Activated B cell treated with CpG ODN at 0.5 μM for 24 hours (primary cell): ENCODE data around the gene PALLD. TPM values are rescaled to one million over a fixed set of nuclear protein-coding genes. Genes with fewer than 3 reads are reported as not detected.

Source experiments
- ATAC-seq: fragments of 200-7000 bp; cut with Tn5 transposase; one replicate; pipeline ENCODE4 v1.10.0; 2021; ENCODE audit warnings: low read depth, mild to moderate bottlenecking, moderate library complexity
- CTCF ChIA-PET: fragments of 350-600 bp; sonication (Branson Sonifier 250); formaldehyde crosslinking; loops from one replicate; lab custom pipeline; 2021; ENCODE audit warnings: antibody characterized with exemption; lab: Charles Lee
- POLR2A ChIA-PET: fragments of 350-600 bp; sonication (Branson Sonifier 250); formaldehyde crosslinking; loops from one replicate; lab custom pipeline; 2021; ENCODE audit warnings: antibody characterized with exemption; lab: Charles Lee
- DNase-seq: peaks from one replicate; pipeline ENCODE4 v3.0.0; 2022
- H3K27ac Mint-ChIP-seq: one replicate; pipeline ENCODE4 v1.8.0; 2020; ENCODE audit warnings: mixed read lengths
- H3K27me3 Mint-ChIP-seq: one replicate; pipeline ENCODE4 v1.8.0; 2021; ENCODE audit warnings: mixed read lengths
- H3K36me3 Mint-ChIP-seq: one replicate; pipeline ENCODE4 v1.8.0; 2021; ENCODE audit warnings: low read depth, mixed read lengths
- H3K4me1 Mint-ChIP-seq: one replicate; pipeline ENCODE4 v1.8.0; 2021; ENCODE audit warnings: mixed read lengths
- H3K4me3 Mint-ChIP-seq: one replicate; pipeline ENCODE4 v1.8.0; 2020; ENCODE audit warnings: mild to moderate bottlenecking, mixed read lengths
- H3K9me3 Mint-ChIP-seq: one replicate; pipeline ENCODE4 v1.8.0; 2020; ENCODE audit warnings: mixed read lengths
- CTCF ChIP-seq: fragments of 200-600 bp; IDR thresholded peaks from one replicate; pipeline ENCODE4 v1.8.0; 2022; ENCODE audit warnings: antibody characterized with exemption, mild to moderate bottlenecking
- intact Hi-C: fragments of 100-400 bp; cut with micrococcal nuclease; formaldehyde crosslinking; loops from one replicate; pipeline ENCODE4 v1.15.1; 2024
- total RNA-seq: library from RNA; stranded (reverse); gene quantifications from 2 replicates; pipeline ENCODE4 v1.2.3, GENCODE V29; 2022

PALLD gene
- total RNA-seq, 1 donor from 2014 or later = 0.44 TPM

DNA sequence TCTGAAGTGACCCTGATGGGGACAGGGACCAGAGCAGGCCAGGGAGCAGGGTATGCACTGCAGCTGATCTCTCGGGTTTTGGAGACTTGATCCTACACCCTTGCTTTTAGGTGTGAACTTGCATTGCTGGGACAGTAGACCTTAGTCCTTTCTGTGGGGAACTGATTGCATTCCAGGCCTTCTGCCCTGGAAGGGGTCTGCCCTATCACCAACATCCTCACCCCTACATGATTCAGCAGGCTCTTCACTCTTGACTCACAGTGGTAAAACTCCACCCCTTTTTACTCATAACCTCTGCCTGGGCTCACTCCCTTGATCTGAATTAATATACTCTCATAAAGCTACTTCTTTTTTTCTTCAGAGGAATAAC, 10.0 kb upstream of the PALLD start:
- intact Hi-C loops = loop anchor here (10.0 kb wide), 1 partner anchor 788 kb away; the partner anchor contains the start of gene SH3RF1
- DNase-seq (no peak), ATAC-seq (no peak)
- ChIA-PET POLR2A (no interaction called here), CTCF (interaction anchor here (1.8 kb wide), 1 partner anchor 437 kb away, joined by 3 read pairs; no protein-coding TSS in a partner anchor)
- Mint-ChIP-seq H3K4me1 (peaks cover 4% of the 10 kb centered on the region), H3K4me3 (no peak overlapping the region), H3K27ac (no peak overlapping the region), H3K36me3 (no peaks in the 10 kb centered on the region), H3K27me3 (peaks cover 18% of the 10 kb centered on the region), H3K9me3 (no peaks in the 10 kb centered on the region)
- no peak for TF ChIP-seq CTCF

GRCh38 chr4:168487282-168488035, 9.4 kb upstream of the PALLD start:
- TF ChIP-seq CTCF = no peak
- intact Hi-C loops = loop anchor here (10.0 kb wide), 1 partner anchor 787 kb away; the partner anchor contains the start of gene SH3RF1
- Mint-ChIP-seq H3K4me1 (no peaks in the 10 kb centered on the region), H3K36me3 (no peaks in the 10 kb centered on the region), H3K27me3 (peaks cover 19% of the 10 kb centered on the region), H3K27ac (no peak overlapping the region), H3K9me3 (no peaks in the 10 kb centered on the region), H3K4me3 (no peak overlapping the region)
- ChIA-PET CTCF (interaction anchor here (1.8 kb wide), 1 partner anchor 436 kb away, joined by 3 read pairs; no protein-coding TSS in a partner anchor), POLR2A (no interaction called here)
- ATAC-seq = no peak
- DNase-seq = no peak

DNA sequence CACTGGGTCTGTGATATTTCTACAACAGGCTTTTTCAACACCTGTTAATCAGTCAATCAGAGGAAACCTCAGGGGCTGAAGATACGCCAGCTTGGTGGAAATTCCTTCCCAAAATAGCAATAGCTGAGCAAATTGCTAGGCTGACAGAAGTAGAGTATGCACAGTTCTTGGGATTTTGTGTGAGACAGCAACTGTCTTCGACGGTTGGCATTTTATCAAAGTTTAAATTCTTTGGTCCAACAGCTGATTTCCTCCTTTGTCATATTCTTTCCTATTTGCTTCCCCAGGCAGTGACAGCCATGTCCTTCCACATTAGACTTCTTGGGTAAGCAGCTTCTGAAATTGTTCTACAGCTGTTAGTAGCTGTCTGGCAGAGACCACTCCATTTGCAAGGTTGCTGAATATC, 8.0 kb upstream of the PALLD start:
- intact Hi-C loops = loop anchor here (10.0 kb wide), 1 partner anchor 786 kb away; the partner anchor contains the start of gene SH3RF1
- Mint-ChIP-seq H3K4me3 (no peak overlapping the region), H3K36me3 (no peaks in the 10 kb centered on the region), H3K27me3 (peaks cover 27% of the 10 kb centered on the region), H3K27ac (no peak overlapping the region), H3K9me3 (no peaks in the 10 kb centered on the region), H3K4me1 (no peaks in the 10 kb centered on the region)
- CTCF ChIA-PET = no interaction called here
- no peak for TF ChIP-seq CTCF
- DNase-seq (no peak), ATAC-seq (no peak)
- POLR2A ChIA-PET = no interaction called here

- ChIA-PET CTCF (no interaction called here), POLR2A (no interaction called here)
- DNase-seq (no peak), ATAC-seq (no peak)
- Mint-ChIP-seq H3K27ac (no peak overlapping the region), H3K27me3 (peaks cover 30% of the 10 kb centered on the region), H3K9me3 (no peaks in the 10 kb centered on the region), H3K36me3 (no peaks in the 10 kb centered on the region), H3K4me3 (no peak overlapping the region), H3K4me1 (no peaks in the 10 kb centered on the region)
- TF ChIP-seq CTCF = no peak
- intact Hi-C loops = loop anchor here (10.0 kb wide), 1 partner anchor 785 kb away; the partner anchor contains the start of gene SH3RF1
These were observed 7.2 kb upstream of the PALLD start for GRCh38 chr4:168489616-168490015.

DNA sequence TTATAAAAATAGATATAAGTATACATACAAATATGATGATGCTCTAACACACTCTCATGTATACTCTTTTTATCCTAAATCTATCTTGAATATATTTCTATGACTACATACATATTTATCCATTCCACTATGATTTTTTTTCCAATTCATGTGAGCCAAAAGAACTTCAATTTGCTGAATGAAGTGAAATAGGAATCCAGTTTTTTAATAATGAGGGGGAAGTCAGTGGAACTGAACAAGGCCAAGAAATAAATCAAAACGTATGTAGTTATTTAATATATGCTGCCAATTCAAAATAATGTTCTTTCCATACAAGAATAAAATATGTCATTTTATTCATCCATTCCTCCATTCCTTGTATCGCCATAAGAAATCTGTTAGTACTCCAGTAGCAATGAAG, 6.1 kb upstream of the PALLD start:
- no peak overlapping the region for H3K27ac Mint-ChIP-seq
- no peak for TF ChIP-seq CTCF
- no peak overlapping the region for H3K4me3 Mint-ChIP-seq
- H3K9me3 Mint-ChIP-seq = no peaks in the 10 kb centered on the region
- intact Hi-C loops = no loop called here
- H3K27me3 Mint-ChIP-seq = peaks cover 27% of the 10 kb centered on the region
- ChIA-PET POLR2A (no interaction called here), CTCF (no interaction called here)
- DNase-seq = no peak
- no peaks in the 10 kb centered on the region for H3K36me3 Mint-ChIP-seq
- H3K4me1 Mint-ChIP-seq = no peaks in the 10 kb centered on the region
- ATAC-seq = no peak
